ENCODE results near the gene HAGH. TPM values are rescaled to one million over a fixed set of nuclear protein-coding genes. Genes with fewer than 3 reads are reported as not detected.

HAGH gene
- total RNA-seq, 1 experiment from 2014 or later: 85.2 TPM

DNA sequence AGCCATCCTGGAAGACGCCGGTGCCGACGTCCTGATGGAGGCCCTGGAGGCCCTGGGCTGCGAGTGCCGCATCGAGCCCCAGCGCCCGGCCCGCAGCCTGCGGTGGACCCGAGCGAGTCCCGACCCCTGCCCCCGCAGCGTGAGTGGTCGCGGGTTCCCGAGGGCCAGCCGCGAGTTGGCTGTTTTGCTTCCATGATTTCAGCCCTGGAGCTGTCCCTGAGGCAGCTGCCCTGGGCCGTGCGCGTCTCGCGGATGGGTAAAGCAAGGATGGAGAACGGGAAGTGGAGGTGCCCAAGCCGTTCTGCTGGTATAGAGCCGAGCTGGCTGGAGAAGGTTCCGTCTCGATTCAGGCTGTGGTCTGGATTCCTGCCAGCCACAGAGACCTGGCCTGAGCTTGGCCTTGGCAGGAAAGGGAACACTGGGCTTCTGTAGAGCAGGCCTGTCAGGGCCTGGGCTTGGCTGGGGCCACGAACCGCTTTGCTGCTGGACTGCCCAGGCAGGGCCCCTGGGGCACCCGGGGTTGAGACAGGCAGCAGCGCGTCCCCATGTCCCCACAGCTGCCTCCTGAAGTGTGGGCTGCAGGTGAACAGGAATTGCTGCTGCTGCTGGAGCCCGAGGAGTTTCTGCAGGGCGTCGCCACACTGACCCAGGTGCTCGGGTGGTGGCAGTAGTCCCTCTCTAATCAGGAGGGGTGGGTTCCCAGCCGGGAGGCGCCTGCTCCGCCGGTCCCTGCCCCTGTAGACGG is 52.8 kb downstream of the HAGH start:
- no peak for DNase-seq (ENCODE audit: low spot score)

DNA sequence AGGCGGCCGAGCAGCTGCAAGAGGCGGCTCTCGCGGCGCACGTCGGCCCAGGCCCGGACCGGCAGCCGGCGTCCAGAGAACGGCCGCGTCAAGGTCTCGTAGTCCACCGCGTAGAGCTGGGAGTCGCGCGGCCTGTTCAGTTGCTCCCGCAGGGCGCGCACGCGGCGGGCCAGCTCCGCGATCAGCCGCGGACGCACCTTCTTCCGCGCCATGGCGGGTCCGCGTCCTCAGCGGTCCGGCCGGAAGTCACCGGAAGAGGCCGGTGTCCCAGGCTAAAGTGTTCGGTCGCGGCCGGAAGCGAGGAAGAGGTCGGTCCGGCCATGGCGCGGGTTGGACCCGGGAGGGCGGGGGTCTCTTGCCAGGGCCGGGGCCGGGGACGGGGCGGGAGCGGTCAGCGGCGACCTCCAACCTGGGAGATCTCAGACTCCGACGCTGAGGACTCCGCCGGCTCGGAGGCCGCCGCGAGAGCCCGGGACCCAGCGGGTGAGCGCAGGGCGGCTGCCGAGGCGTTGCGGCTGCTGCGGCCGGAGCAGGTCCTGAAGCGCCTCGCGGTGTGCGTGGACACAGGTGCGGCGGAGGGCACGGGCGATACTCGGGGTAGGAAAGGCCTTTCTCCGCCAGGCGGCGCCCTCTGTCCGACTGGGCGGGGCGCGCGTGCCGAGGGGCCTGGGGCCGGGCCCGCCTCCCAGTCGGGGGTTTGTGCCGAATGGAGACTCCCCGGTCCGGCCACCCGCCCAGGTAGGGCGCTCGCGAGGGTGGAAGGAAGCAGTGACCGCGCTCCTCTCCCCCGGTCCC is 53.5 kb downstream of the HAGH start, which contains the start of gene MRPS34:
MRPS34 (minus strand) TSS at position 227 of the 795 bp plus-strand sequence; CDS start at position 212, 15 bp downstream.
- DNase-seq (ENCODE audit: low spot score): peak; percentile 83

DNA sequence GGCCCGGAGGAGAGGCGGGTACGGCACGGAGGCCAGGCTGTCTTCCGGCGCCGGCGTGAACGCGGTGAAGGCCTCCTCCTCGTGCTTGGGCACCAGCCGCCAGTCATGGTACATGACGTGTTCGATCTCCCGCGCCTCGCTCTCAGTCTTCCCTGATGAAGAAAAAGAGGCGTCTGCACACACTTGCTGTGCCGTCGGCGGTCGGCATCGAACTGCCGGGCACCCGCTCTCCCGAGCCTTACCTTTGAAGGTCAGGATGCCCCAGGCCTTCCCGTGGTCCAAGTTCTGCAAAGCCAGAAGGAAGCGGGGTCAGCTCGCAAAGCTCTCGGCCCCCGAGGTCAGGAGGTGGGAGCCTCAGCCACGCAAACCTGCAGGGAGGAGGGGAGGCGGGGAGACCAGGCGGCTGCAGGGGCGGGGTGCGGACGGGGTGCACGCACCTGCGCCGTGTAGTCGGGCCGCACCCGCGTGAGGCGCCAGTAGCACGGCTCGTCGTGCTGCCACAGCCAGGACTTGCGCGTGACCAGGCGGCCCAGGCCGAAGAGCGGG is 54.2 kb downstream of the HAGH start, which contains the start of gene EME2:
EME2 (plus strand) TSS at position 449 of the 546 bp plus-strand sequence. CDS start 418 bp downstream, outside the sequence.
- DNase-seq (ENCODE audit: low spot score): peak; percentile 46

DNA sequence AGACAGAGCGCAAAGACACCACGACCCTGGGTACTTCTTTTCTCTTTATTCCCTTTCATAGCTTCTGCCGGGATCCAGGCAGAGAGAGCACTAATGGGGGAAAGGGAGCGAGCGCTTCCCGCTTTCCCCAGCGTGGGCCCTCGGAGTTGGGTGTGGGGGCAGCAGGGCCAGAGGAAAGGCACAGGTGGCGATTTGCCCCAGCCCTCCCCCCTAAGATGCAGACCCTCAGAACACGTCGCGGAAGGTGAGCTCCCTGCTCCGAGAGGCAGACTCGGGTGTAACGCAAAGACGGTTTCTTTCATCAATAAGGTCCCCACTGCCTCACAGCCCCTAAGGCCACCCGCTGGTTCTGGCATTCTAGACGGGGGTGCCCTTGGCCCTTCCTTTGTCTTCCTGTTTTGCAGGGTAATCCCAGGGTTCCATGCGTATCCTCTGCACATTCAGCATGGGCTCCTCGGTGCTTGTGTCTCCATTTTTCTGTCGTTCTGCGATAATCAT is 54.7 kb downstream of the HAGH start:
- peak; percentile 42 for DNase-seq (ENCODE audit: low spot score)

DNA sequence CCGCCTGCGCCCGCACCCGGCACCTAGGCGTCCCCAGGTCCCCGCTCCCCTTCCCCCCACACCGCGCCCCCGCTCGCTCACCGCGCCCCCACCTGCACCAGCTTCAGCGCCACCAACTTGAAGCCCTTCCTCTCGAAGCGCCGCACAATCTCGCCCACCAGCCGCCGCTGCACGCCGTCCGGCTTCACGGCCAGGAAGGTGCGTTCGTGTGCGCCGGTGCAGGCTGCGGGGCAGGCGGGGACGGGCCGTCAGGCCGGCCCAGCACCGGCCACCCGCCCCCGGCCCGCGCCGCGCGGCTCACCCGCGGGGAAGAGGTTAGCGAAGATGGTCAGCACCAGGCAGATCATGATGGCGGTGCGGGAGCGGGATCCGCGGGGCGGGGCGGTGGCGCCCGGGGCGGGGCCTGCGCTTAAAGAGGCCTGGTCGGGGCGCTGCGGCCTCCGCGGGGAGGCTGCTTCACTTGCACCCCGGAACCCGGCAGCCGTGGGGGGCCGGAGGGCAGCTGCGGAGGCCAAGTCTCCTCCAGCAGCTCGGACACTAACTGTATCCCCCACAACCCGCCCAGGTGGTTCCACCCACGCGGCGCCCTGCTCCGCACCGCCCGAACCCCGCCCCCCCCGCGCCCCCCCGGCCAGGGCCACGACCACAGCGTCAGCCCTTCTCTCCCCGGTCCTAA is 55.3 kb downstream of the HAGH start, which contains the start of gene NME3:
NME3 (minus strand) TSS at position 356 of the 676 bp plus-strand sequence; CDS start at position 347, 9 bp downstream.
- peak; percentile 69 for DNase-seq (ENCODE audit: low spot score)

DNA sequence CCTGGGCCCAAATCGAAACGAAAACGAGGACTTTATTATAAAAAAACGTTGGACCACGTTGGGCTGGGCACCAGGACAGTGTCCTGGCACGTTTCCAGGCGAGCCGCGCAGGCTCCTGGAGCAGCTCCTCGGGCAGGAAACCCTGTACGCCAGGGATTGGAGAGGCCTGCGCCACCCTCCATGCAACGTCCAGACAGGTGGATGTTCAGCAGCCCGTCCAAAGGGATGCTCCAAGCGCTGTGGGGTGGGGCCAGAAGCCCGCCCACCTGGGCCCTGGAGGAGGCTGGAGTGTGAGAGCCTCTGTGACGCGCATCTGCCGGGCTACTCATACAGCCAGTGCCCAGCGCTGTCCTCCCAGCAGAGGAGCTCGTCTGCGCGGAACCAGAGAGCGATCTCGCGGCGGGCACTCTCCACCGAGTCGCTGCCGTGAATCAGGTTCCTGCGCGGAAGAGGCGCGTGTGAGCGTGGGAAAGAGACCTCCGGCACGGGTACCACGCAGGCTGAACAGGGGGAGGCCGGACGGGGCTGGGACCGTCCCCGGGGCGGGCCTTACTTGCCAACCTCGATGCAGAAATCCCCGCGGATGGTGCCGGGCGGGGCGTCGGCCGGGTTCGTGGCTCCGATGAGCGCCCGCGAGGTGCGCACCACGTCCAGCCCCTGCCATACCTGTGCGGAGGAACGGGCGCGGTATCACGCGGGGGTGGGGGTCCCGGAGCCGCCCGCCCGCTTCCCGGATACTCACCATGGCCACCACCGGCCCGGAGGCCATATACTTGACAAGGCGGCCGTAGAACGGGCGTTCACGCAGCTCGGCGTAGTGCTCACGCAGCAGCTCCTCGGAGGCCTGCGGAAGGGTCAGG is 56.1 kb downstream of the HAGH start:
- peak; percentile 95 for DNase-seq (ENCODE audit: low spot score)

DNA sequence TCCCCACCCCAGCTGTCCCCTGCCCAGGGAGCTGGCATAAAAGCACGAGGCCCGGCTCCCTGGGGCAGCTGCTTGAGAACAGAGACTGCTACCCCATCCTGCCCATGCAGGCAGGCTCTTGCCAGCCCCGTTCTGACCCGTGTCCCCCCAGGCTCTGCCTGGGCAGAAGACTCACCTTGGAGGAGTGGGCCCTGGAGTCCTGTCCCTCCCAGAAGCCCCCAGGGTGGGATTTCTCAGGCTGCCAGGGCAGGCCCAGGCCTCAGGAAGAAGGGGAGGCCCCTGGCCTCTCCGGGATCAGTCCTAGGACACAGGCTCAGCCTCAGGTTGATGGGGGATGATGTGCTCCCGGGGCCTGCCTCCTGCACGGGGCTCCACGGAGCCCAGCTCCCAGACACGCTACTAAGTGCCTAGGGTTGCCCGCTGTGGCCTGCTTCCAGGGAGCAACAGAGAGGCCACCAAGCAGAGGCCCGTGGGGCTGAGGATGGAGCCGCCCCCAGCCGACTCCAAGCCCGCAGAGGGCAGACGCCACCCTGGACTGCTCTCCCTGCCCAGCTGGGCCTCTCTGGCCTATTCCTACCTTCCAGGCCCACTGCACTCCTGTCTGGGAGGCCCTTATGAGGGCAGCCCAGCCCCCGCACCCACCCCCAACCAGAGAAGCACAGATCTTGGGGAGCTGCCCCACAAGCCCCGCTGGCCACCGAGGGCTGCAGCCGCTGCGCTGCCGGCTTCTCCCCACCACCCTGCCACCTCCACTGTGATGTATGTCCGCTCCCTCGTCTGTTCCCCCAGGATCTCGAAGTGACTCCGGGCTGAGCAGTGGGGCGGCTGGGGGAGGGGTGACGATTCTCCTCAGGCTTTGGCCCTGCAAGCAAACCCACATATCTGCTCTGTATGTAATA is 57.0 kb downstream of the HAGH start:
- no peak for DNase-seq (ENCODE audit: low spot score)

DNA sequence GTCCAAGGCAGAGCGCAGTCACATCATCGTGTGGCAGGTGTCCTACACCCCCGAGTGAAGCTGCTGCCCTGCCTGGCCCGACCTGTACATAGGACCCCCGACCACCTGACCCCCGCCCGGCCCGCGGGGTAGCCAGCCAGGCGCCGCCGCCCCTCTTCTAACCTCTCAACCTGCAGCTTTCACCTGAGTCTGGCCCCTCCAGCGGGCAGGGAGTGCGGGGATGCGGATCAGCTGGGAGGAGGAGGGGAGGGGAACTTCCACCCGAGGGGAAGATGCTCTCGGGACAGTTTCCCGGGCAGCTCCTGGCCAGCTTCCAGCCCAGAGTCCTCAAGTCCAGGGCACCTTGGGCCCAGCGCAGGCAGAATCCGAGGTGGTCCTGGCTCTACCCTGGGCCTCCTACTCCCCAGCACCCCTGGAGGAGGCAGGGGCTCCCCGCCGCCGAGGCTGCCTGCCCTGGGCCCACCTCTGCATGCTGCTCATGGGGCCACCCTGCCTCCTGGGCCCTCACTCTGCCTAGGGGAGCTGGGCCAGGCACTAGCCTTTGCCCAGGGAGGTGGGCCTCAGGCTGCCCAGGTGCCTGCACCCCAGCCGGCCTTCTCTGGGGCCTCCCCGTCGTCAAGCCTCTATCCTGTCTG is 57.7 kb downstream of the HAGH start:
- DNase-seq (ENCODE audit: low spot score): no peak

DNA sequence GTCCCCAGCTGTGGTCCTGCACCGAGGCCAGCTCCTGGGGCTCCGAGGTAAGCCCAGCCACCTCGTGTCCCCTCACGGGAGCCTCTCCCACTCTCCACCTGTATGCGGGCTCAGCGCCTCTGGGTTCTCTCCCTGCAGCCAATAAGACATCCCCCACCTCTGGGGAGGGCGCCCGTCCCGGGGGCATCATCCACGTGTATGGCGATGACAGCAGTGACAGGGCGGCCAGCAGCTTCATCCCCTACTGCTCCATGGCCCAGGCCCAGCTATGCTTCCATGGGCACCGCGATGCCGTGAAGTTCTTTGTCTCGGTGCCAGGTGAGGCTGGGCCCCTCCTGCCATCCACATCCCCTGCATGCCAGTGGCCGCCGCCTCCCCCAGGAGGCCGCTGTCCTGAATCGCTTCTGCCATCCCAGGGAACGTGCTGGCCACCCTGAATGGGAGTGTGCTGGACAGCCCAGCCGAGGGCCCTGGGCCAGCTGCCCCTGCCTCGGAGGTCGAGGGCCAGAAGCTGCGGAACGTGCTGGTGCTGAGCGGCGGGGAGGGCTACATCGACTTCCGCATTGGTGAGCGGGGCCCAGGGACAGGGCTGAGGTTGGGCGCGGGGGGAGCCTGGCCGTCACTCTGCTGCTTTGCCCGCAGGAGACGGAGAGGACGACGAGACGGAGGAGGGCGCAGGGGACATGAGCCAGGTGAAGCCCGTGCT is 58.4 kb downstream of the HAGH start:
- no peak for DNase-seq (ENCODE audit: low spot score)

DNA sequence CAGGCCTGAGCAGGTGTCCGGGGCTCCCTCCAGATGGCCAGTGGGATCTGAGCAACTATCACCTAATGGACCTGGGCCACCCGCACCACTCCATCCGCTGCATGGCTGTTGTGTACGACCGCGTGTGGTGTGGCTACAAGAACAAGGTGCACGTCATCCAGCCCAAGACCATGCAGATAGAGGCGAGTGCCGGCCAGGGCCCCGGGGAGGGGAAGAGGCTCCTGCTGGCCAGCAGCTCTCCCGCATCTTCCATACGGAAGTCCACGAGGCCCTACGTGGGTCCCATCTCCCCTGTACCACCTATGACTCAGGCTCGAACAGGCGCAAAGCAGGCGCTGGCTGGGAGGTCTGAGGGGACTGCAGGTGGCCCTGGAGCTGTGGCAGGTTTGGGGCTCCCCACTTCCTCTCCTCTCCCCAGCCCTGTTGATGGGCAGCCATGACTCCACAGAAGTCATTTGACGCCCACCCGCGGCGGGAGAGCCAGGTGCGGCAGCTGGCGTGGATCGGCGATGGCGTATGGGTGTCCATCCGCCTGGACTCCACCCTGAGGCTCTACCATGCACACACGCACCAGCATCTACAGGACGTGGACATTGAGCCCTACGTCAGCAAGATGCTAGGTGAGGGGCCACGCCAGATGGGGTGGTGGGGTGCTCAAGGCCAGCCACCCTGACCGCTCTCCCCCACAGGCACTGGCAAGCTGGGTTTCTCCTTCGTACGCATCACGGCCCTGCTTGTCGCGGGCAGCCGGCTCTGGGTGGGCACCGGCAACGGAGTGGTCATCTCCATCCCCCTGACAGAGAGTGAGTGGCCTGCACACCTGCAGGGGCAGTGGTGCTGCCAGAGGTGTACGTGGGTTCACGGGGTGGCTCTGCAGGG is 59.3 kb downstream of the HAGH start:
- DNase-seq (ENCODE audit: low spot score): no peak

DNA sequence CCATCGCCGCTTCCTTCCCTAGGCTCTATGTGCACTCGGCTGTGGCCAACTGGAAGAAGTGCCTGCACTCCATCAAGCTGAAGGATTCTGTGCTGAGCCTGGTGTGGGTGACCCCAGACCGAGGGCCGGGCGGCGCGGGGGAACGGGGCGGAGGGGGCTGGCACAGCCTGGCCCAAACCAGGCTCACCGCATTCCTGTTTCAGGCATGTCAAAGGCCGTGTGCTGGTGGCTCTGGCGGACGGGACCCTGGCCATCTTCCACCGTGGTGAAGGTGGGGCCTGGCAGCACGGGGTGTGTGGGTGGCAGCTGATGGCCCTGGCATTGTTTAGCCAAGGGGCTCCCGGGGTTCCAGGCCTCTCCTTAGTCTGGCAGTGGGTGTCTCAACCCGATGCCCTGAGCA is 59.9 kb downstream of the HAGH start:
- no peak for DNase-seq (ENCODE audit: low spot score)

DNA sequence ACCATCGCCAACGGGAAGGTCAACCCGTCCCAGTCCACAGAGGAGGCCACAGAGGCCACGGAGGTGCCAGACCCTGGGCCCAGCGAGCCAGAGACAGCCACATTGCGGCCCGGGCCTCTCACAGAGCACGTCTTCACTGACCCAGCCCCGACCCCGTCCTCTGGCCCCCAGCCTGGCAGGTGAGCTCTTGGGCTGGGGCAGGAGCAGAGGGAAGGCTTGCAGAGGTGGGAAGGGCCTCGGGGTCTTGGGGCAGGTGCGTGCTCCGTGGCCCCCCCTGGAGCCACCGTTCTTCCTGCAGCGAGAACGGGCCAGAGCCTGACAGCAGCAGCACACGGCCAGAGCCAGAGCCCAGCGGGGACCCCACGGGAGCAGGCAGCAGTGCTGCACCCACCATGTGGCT is 60.4 kb downstream of the HAGH start:
- DNase-seq (ENCODE audit: low spot score): no peak

DNA sequence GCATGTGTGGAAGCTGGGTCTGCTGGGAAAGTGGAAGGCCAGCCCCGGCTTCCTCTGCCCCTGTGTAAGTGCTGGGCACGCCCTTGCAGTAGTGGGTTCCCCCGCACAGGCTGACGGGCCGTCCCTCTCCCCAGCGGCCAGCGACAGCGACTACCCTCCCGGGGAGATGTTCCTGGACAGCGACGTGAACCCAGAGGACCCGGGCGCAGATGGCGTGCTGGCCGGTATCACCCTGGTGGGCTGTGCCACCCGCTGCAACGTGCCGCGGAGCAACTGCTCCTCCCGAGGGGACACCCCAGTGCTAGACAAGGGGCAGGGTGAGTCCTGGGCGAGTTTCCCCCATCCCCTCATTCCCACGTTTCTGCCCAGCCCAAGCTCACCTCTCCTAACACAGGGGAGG is 60.8 kb downstream of the HAGH start:
- DNase-seq (ENCODE audit: low spot score): no peak

DNA sequence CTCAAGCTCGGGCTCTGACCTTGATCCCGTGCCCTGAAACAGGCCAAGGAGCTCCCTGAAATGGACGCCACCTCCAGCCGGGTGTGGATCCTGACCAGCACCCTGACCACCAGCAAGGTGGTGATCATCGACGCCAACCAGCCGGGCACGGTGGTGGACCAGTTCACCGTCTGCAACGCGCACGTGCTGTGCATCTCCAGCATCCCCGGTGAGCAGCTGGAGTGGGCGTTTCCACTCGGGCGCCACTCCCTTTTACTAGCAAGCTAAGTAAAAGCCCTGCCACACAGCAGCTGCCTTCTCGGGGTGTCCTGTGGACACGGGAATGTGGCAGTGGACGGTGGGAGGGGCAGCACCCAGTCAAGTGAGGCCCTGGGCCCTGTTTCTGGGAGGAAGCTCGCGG is 61.7 kb downstream of the HAGH start:
- DNase-seq (ENCODE audit: low spot score): no peak

DNA sequence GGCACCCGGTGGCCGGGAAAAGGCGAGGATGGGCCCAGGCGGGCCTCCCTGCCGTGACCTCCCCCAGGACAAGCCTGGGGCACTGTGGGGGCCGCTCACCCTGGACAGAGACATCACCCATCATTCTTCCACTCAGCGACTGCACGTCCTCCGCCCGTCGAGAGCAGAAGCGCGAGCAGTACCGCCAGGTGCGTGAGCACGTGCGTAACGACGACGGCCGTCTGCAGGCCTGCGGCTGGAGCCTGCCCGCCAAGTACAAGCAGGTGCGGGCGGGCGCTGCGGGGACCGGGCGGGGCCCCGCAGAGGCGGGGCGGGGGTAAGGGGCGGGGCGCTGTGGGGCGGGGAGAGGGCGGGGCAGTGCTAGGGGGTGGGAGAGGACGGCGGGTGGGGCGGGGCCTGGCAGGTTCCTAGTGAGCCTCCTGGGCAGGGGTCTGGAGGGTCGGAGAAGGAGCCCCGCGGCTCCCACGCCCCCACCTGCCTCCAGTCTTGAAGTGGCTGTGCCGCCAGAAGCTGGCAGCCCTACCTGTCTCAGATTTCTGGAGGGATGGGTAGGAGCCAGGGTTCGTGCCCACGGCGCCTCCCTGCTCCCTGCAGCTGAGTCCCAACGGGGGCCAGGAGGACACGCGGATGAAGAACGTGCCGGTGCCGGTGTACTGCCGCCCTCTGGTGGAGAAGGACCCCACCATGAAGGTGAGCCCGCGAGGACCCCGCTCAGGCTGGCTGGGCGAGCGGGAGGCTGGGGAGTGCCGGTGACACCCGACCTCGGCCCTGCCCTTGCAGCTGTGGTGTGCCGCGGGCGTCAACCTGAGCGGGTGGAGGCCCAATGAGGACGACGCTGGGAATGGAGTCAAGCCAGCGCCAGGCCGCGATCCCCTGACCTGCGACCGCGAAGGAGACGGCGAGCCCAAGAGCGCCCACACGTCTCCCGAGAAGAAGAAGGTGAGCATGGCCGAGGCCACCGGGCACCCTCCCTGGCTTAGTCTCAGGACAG is 62.8 kb downstream of the HAGH start:
- DNase-seq (ENCODE audit: low spot score): no peak

DNA sequence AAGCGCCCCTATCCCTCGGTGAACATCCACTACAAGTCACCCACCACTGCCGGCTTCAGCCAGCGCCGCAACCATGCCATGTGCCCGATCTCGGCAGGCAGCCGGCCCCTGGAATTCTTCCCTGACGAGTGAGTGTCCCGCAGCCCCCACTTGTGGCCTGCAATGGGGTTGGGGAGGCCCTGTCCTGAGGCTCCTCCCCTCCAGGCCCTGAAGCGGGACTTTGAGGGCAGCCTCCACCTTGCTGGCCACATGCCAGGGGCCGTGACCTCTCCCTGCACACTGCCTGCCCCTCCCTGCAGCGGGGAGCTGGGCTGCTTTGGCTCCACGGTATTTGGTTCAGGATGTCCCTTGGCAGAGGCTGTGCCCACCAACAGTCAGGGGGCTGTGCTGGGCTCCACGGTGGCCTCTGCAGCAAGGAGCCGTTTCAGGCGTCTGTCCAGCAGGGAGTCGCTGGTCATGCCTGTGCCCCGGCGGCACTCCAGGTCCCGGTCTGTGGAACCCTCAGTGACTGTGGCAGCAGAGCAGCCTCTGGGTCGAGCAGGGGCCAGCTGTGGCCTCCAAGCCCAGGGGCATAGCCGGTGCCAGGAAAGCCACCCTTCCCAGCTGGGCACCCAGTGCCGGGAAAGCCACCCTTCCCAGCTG is 63.6 kb downstream of the HAGH start:
- DNase-seq (ENCODE audit: low spot score): no peak

All from HT-29 (cell line).